Measurements from ENCODE around the gene GPRC5B.
A peak's percentile ranks its signal among the peaks of the same experiment; 100 is the strongest.

Gene GPRC5B

DNA sequence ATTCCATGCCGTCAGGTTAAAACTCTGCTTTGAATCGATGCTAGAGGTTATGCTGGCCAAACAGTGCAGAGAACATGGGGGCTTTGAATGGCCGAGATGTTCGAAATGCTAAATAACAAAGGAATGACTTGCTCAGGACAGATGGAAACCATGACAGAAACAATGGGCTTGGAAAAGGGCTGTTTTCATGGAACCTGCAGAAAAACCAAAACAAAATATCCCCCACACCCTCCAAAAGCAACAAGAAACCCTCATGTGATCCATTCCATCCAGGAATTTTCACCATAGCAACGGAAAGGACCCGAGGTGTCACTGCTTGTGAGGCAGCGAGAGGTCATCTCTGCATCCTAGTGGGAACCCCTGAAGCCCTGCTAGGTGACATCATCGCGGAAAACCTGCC lies 25.5 kb downstream of the GPRC5B start:
- Histone ChIP-seq H3K4me3 (ENCODE audit: low read length) (no peak overlapping the region), H3K27me3 (ENCODE audit: control insufficient read depth, insufficient read depth, low read length) (no peaks in the 10 kb centered on the region), H3K9me3 (ENCODE audit: control insufficient read depth, insufficient read depth, low read length) (no peaks in the 10 kb centered on the region), H3K27ac (ENCODE audit: low read length) (no peak overlapping the region), H3K36me3 (ENCODE audit: control insufficient read depth, insufficient read depth, low read length) (peaks cover 7% of the 10 kb centered on the region; the same call in 1 of the 2 replicates), H3K4me1 (ENCODE audit: control insufficient read depth, insufficient read depth, low read length) (peaks cover 15% of the 10 kb centered on the region)
- no CpG with 5 or more reads among the region's 9 CpGs for WGBS (ENCODE audit: insufficient coverage, insufficient read length)
- DNase-seq (ENCODE audit: low read depth, low spot score): no peak

DNA sequence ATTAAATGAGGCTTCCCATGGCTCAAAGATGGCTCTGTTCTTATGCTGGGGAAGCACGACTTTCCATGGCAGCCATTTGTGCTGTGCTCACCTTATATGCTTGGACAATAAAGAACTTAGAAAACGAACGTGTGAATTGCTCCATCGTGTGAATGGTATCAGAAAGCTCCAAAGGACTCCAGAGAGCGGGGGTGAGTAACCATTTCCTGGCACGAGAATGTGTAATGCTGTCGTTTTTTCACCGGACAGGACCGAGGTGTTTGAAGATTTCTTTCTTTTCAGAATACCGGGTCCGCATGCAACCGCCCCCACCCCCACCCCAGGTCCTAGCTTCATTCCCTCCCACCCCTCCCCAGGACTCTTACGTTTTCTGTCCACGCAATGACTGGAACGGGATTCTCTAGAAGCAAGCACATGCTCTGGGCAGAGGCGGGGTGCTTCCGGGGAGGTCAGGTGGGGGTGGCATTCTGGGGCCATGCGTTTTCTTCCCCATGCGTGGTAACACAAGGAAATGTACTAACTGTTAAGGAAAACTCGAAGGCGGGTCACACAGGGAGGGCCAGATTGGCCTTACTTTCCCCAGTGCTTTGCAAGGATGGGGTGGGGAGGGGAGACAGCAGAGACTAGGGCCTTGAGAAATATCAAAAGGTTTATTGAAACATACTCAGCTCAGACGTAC lies 26.2 kb downstream of the GPRC5B start:
- no peaks in the 10 kb centered on the region for H3K9me3 ChIP-seq (ENCODE audit: control insufficient read depth, insufficient read depth, low read length)
- H3K4me3 ChIP-seq (ENCODE audit: low read length): no peak overlapping the region
- no peak for DNase-seq (ENCODE audit: low read depth, low spot score)
- WGBS (ENCODE audit: insufficient coverage, insufficient read length): no CpG with 5 or more reads among the region's 22 CpGs
- H3K27me3 ChIP-seq (ENCODE audit: control insufficient read depth, insufficient read depth, low read length): no peaks in the 10 kb centered on the region
- peaks cover 7% of the 10 kb centered on the region; the same call in 1 of the 2 replicates for H3K36me3 ChIP-seq (ENCODE audit: control insufficient read depth, insufficient read depth, low read length)
- peaks cover 15% of the 10 kb centered on the region for H3K4me1 ChIP-seq (ENCODE audit: control insufficient read depth, insufficient read depth, low read length)
- no peak overlapping the region for H3K27ac ChIP-seq (ENCODE audit: low read length)

DNA sequence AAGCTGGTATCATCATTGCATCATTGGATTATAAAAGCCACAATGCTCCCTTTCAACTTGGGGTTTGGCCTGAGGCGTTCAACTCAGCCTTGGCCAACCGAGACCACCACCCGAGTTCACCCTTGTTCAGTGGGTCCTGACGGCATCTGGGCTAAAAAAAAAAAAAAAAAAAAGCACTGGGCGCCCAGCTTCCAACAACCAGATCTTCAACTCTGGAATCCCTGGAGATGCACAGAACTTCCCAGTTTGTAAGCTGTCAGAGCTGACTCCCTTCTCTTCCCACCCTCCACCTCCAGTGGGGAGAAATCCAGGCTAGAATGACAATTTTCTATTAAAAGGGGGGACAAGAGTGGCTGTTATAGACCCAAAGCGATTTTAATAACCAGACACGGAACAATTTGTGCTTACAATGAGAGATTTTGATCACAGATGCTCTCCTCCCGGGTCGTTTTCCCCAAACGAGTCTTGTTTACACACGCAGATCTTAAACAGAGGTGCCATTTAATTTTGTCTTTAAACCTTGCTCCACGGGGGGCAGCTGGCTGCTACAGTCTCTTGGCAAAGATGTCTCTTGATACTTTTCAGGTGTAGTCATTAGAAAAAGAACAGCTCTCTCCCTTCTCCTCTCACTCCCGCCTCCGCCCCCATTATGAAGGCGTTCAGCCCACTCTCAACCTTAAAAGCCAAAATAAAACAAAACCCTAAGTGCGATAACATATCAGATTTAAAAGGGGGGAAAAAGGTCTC lies 26.9 kb downstream of the GPRC5B start:
- no peak for DNase-seq (ENCODE audit: low read depth, low spot score)
- no CpG with 5 or more reads among the region's 16 CpGs for WGBS (ENCODE audit: insufficient coverage, insufficient read length)
- Histone ChIP-seq H3K4me1 (ENCODE audit: control insufficient read depth, insufficient read depth, low read length) (peaks cover 16% of the 10 kb centered on the region), H3K27me3 (ENCODE audit: control insufficient read depth, insufficient read depth, low read length) (no peaks in the 10 kb centered on the region), H3K9me3 (ENCODE audit: control insufficient read depth, insufficient read depth, low read length) (no peaks in the 10 kb centered on the region), H3K36me3 (ENCODE audit: control insufficient read depth, insufficient read depth, low read length) (peaks cover 7% of the 10 kb centered on the region; the same call in 1 of the 2 replicates), H3K27ac (ENCODE audit: low read length) (no peak overlapping the region), H3K4me3 (ENCODE audit: low read length) (no peak overlapping the region)

DNA sequence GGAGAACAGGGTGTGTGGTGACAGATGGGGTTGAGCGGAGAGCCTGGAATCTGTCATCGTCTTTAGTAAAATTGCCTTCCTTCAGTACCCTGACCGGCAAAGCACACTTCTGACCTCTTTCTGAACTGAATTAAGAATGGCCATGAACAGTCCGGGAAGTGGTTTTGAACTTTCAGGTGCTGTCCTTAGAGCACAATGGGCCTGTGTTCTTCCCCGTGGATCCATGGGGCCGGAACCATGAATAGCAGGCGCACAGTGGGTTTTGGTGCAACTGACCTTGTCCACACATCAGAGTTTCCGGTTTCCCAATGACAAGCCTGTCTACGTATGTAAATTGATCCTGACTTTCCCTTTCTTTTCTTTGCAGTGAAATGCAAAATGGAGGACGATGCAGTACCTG lies 28.5 kb downstream of the GPRC5B start:
- Histone ChIP-seq H3K4me1 (ENCODE audit: control insufficient read depth, insufficient read depth, low read length) (peaks cover 17% of the 10 kb centered on the region), H3K4me3 (ENCODE audit: low read length) (no peak overlapping the region), H3K27ac (ENCODE audit: low read length) (no peak overlapping the region), H3K9me3 (ENCODE audit: control insufficient read depth, insufficient read depth, low read length) (no peaks in the 10 kb centered on the region), H3K27me3 (ENCODE audit: control insufficient read depth, insufficient read depth, low read length) (no peaks in the 10 kb centered on the region), H3K36me3 (ENCODE audit: control insufficient read depth, insufficient read depth, low read length) (peaks cover 7% of the 10 kb centered on the region; the same call in 1 of the 2 replicates)
- WGBS (ENCODE audit: insufficient coverage, insufficient read length): no CpG with 5 or more reads among the region's 10 CpGs
- DNase-seq (ENCODE audit: low read depth, low spot score): no peak

DNA sequence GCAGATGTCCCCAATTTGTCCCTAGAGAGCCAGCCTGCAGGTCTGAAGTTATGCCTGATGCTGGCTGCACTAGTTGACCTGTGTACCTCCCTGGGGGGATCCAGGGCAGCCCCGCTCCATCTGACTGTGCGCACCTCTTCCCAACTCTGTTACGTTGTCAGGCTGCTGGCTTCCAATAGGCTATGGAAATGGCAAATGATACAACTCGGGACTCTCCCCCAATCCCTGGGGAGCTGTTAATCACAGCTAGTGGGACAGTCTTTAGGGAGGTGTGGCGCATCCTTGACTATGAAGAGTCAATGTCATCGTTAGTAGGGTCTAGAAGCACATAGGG lies 30.1 kb downstream of the GPRC5B start:
- DNase-seq (ENCODE audit: low read depth, low spot score): no peak
- H3K4me1 ChIP-seq (ENCODE audit: control insufficient read depth, insufficient read depth, low read length): peaks cover 13% of the 10 kb centered on the region
- no CpG with 5 or more reads among the region's 6 CpGs for WGBS (ENCODE audit: insufficient coverage, insufficient read length)

DNA sequence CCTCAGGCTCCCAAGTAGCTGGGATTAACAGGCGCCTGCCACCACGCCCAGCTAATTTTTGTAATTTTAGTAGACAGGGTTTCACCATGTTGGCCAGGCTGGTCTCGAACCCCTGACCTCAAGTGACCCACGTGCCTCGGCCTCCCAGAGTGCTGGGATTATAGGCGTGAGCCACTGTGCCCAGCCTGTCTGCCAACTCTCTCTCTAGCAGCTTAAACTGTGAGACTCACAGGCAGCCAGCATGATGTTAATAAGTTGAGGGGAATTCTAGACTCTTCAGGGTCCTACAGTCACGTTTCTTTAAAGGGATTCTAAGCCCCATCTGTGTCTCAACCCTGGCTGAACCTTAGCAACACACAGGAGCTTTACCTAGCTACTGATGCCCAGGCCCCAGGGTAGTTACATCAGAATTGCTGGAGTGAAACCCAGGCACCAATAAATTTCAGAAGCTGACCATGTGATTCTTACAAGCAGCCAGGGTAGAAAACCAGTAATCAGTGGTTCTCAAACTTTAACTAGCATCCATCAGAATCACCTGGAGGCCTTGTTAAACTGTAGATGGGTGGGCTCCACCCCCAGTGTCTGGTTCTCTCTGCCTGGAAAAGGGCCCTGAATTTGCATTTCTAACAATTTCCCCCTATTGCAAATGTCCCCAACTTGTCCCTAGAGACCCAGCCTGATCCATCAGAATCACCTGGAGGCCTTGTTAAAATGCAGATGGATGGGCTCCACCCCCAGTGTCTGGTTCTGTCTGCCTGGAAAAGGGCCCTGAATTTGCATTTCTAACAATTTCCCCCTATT lies 30.7 kb downstream of the GPRC5B start:
- H3K27me3 ChIP-seq (ENCODE audit: control insufficient read depth, insufficient read depth, low read length): no peaks in the 10 kb centered on the region
- no peak overlapping the region for H3K4me3 ChIP-seq (ENCODE audit: low read length)
- peaks cover 5% of the 10 kb centered on the region; the same call in 1 of the 2 replicates for H3K36me3 ChIP-seq (ENCODE audit: control insufficient read depth, insufficient read depth, low read length)
- no CpG with 5 or more reads among the region's 7 CpGs for whole genome bisulfite sequencing (ENCODE audit: insufficient coverage, insufficient read length)
- no peaks in the 10 kb centered on the region for H3K9me3 ChIP-seq (ENCODE audit: control insufficient read depth, insufficient read depth, low read length)
- peaks cover 8% of the 10 kb centered on the region for H3K4me1 ChIP-seq (ENCODE audit: control insufficient read depth, insufficient read depth, low read length)
- no peak for DNase-seq (ENCODE audit: low read depth, low spot score)
- peak overlapping the region; percentile 26 for H3K27ac ChIP-seq (ENCODE audit: low read length)

More for the DNA sequence above, 30.1 kb downstream of the GPRC5B start:
- peaks cover 7% of the 10 kb centered on the region; the same call in 1 of the 2 replicates for H3K36me3 ChIP-seq (ENCODE audit: control insufficient read depth, insufficient read depth, low read length)
- H3K9me3 ChIP-seq (ENCODE audit: control insufficient read depth, insufficient read depth, low read length): no peaks in the 10 kb centered on the region
- H3K27ac ChIP-seq (ENCODE audit: low read length): peak overlapping the region; percentile 26
- no peak overlapping the region for H3K4me3 ChIP-seq (ENCODE audit: low read length)
- no peaks in the 10 kb centered on the region for H3K27me3 ChIP-seq (ENCODE audit: control insufficient read depth, insufficient read depth, low read length)

DNA sequence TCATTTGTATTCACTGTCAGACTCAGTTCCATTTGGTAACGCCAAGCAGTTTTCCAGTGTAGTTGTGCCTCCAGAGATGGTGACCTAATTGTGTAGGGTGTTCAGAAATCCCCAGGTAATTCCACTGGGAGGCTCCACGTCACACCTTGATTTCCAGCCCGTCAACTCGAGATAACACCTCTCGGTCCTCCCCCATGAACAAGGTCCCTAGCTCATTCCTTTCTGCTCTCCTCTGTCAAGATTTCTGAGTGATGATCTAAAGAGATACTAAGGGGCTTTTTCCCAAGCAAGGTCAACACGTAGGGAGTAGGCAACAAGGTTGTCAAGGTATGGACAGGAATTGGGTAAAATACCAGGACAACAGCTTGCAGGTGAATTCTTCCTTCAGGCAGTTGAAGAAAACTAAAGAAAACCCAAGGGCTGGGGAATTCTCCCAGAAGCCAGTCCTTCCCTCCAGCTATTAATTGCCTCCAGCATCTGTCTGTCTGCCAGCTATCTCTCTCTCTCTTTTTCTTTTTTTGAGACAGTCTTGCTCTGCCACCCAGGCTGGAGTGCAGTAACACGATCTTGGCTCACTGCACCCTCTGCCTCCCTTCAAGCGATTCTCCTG lies 31.4 kb downstream of the GPRC5B start:
- WGBS (ENCODE audit: insufficient coverage, insufficient read length): no CpG with 5 or more reads among the region's 8 CpGs
- Histone ChIP-seq H3K27me3 (ENCODE audit: control insufficient read depth, insufficient read depth, low read length) (no peaks in the 10 kb centered on the region), H3K36me3 (ENCODE audit: control insufficient read depth, insufficient read depth, low read length) (peaks cover 3% of the 10 kb centered on the region; the same call in 1 of the 2 replicates), H3K9me3 (ENCODE audit: control insufficient read depth, insufficient read depth, low read length) (no peaks in the 10 kb centered on the region), H3K4me3 (ENCODE audit: low read length) (no peak overlapping the region), H3K4me1 (ENCODE audit: control insufficient read depth, insufficient read depth, low read length) (peaks cover 8% of the 10 kb centered on the region), H3K27ac (ENCODE audit: low read length) (no peak overlapping the region)
- DNase-seq (ENCODE audit: low read depth, low spot score): no peak

DNA sequence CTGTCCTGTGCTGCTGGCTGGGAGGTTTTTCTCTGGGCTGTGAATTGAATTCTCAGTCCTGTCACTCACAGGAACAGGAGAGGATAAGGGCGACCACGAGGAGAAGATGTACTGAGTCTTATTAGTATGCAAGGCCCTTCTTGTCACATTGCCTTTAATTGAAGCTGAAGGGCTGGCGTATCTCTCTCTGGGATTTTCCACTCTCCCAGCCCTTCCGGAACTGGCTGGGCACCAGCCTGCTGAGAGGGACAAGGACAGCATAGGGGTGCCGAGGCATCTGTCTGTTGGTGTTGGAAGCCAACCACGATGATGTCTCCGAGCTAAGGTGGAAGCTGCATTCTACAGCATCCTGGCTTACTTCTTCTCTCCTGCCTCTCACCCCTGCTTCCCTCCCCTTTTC lies 33.2 kb downstream of the GPRC5B start:
- H3K9me3 ChIP-seq (ENCODE audit: control insufficient read depth, insufficient read depth, low read length): no peaks in the 10 kb centered on the region
- peaks cover 3% of the 10 kb centered on the region; the same call in 1 of the 2 replicates for H3K36me3 ChIP-seq (ENCODE audit: control insufficient read depth, insufficient read depth, low read length)
- H3K4me3 ChIP-seq (ENCODE audit: low read length): no peak overlapping the region
- no peak overlapping the region for H3K27ac ChIP-seq (ENCODE audit: low read length)
- no peaks in the 10 kb centered on the region for H3K27me3 ChIP-seq (ENCODE audit: control insufficient read depth, insufficient read depth, low read length)
- no peak for DNase-seq (ENCODE audit: low read depth, low spot score)
- peaks cover 8% of the 10 kb centered on the region for H3K4me1 ChIP-seq (ENCODE audit: control insufficient read depth, insufficient read depth, low read length)
- no CpG with 5 or more reads among the region's 7 CpGs for WGBS (ENCODE audit: insufficient coverage, insufficient read length)

DNA sequence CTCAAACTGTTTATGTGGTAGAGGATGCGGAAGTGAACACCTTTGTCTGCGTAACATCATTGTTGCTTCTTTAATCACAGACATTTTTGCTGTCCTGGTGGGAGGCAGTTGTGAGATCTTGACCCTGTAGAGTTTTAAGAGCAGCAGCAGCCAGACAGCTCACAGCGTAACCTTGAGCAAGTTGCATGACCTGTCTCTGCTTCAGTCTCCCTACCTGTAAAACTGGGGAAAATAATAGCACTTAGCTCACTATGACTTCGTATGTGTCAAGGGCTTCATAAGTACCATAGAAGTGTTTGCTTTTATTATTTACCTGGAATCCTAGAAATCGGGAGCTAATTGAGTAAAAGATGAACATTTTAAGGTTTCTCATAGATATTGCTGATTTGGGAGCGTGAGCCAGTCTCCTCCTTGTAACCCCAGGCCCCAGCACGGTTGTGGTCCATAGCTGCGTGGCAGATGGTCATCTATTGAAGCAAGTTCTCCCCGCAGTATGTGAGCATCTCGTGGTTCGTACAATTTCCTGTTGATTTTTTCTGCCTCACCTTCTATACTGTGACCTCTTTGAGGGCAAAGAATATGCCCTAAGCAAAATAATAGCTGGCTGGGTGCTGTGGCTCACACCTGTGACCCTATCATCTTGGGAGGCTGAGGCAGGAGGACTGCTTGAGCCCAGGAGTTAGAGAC lies 34.4 kb downstream of the GPRC5B start:
- Histone ChIP-seq H3K4me3 (ENCODE audit: low read length) (no peak overlapping the region), H3K36me3 (ENCODE audit: control insufficient read depth, insufficient read depth, low read length) (peaks cover under 1% of the 10 kb centered on the region; the same call in 1 of the 2 replicates), H3K9me3 (ENCODE audit: control insufficient read depth, insufficient read depth, low read length) (no peaks in the 10 kb centered on the region), H3K27me3 (ENCODE audit: control insufficient read depth, insufficient read depth, low read length) (no peaks in the 10 kb centered on the region), H3K4me1 (ENCODE audit: control insufficient read depth, insufficient read depth, low read length) (peaks cover 8% of the 10 kb centered on the region), H3K27ac (ENCODE audit: low read length) (no peak overlapping the region)
- WGBS (ENCODE audit: insufficient coverage, insufficient read length): no CpG with 5 or more reads among the region's 11 CpGs
- DNase-seq (ENCODE audit: low read depth, low spot score): no peak
